Ishikawa (cell line): ENCODE results near the gene HYCC2.

ENCODE experiments used
- CEBPB ChIP-seq: IDR thresholded peaks from 2 replicates; pipeline ENCODE4 v1.6.1; 2012
- CREB1 ChIP-seq: IDR thresholded peaks from 2 replicates; pipeline ENCODE4 v1.6.1; 2012; ENCODE audit warnings: low read depth
- EGR1 ChIP-seq: IDR thresholded peaks from 2 replicates; pipeline ENCODE4 v1.6.1; 2012
- EP300 ChIP-seq: IDR thresholded peaks from 2 replicates; pipeline ENCODE4 v1.6.1; 2012; ENCODE audit warnings: borderline replicate concordance
- FOXM1 ChIP-seq: IDR thresholded peaks from 2 replicates; pipeline ENCODE4 v1.6.1; 2012; ENCODE audit warnings: low read depth, borderline replicate concordance
- NFIC ChIP-seq: IDR thresholded peaks from 2 replicates; pipeline ENCODE4 v1.6.1; 2012
- RAD21 ChIP-seq: IDR thresholded peaks from 2 replicates; pipeline ENCODE4 v1.6.1; 2012; ENCODE audit warnings: low read depth
- TAF1 ChIP-seq: IDR thresholded peaks from 2 replicates; pipeline ENCODE4 v1.6.1; 2012; ENCODE audit warnings: low read depth, mild to moderate bottlenecking
- YY1 ChIP-seq: IDR thresholded peaks from 2 replicates; pipeline ENCODE4 v1.6.1; 2012; ENCODE audit warnings: low read depth
- TF ChIP-seq, protein P1 (sequence below): IDR thresholded peaks from 2 replicates; pipeline ENCODE4 v1.6.1; 2012
- TF ChIP-seq, protein P2 (sequence below): IDR thresholded peaks from 2 replicates; pipeline ENCODE4 v1.6.1; 2012; ENCODE audit warnings: low read depth, mild to moderate bottlenecking

- TF ChIP-seq EGR1 (no peak), NFIC (no peak), TAF1 (no peak), EP300 (no peak), YY1 (no peak), CEBPB (no peak), FOXM1 (no peak), CREB1 (no peak), RAD21 (no peak)
- TF ChIP-seq, protein P1, sequence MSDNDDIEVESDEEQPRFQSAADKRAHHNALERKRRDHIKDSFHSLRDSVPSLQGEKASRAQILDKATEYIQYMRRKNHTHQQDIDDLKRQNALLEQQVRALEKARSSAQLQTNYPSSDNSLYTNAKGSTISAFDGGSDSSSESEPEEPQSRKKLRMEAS: no peak
- TF ChIP-seq, protein P2, sequence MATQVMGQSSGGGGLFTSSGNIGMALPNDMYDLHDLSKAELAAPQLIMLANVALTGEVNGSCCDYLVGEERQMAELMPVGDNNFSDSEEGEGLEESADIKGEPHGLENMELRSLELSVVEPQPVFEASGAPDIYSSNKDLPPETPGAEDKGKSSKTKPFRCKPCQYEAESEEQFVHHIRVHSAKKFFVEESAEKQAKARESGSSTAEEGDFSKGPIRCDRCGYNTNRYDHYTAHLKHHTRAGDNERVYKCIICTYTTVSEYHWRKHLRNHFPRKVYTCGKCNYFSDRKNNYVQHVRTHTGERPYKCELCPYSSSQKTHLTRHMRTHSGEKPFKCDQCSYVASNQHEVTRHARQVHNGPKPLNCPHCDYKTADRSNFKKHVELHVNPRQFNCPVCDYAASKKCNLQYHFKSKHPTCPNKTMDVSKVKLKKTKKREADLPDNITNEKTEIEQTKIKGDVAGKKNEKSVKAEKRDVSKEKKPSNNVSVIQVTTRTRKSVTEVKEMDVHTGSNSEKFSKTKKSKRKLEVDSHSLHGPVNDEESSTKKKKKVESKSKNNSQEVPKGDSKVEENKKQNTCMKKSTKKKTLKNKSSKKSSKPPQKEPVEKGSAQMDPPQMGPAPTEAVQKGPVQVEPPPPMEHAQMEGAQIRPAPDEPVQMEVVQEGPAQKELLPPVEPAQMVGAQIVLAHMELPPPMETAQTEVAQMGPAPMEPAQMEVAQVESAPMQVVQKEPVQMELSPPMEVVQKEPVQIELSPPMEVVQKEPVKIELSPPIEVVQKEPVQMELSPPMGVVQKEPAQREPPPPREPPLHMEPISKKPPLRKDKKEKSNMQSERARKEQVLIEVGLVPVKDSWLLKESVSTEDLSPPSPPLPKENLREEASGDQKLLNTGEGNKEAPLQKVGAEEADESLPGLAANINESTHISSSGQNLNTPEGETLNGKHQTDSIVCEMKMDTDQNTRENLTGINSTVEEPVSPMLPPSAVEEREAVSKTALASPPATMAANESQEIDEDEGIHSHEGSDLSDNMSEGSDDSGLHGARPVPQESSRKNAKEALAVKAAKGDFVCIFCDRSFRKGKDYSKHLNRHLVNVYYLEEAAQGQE: no peak
These were observed 14.4 kb downstream of the HYCC2 start for GRCh38 chr2:201057087-201057521.
